OCI-LY7 (cell line): ENCODE data around the gene XPR1. TPM values are rescaled to one million over a fixed set of nuclear protein-coding genes. Genes with fewer than 3 reads are reported as not detected.

ENCODE experiments used
- BruUV-seq: library from RNA; stranded (reverse); fragments of 400-500 nt; replicated peaks from 2 replicates; lab custom pipeline; 2021; lab: Mats Ljungman, UMichigan
- CTCF ChIA-PET: fragments of 300-600 bp; sonication (Branson Sonifier 250); formaldehyde crosslinking; loops from one replicate; lab custom pipeline; 2022; ENCODE audit warnings: antibody characterized with exemption; ENCODE audit not compliant: unreplicated experiment; lab: Charles Lee
- POLR2A ChIA-PET: fragments of 300-600 bp; sonication (Branson Sonifier 250); formaldehyde crosslinking; loops from one replicate; lab custom pipeline; 2022; ENCODE audit warnings: antibody characterized with exemption; lab: Charles Lee
- DNase-seq: peaks from one replicate; pipeline ENCODE4 v3.0.0-alpha.2; 2015; ENCODE audit warnings: low spot score
- H2AFZ ChIP-seq: fragments of 200-600 bp; sonication (generic), shearing (Covaris generic); 2 replicates; pipeline ENCODE4 v1.6.1; 2014; ENCODE audit warnings: mild to moderate bottlenecking, antibody characterized with exemption, low read length, moderate library complexity
- H3K27ac ChIP-seq: fragments of 200-600 bp; sonication (generic); 2 replicates; pipeline ENCODE4 v1.5.1; 2014; ENCODE audit warnings: mixed run types, low read depth, mild to moderate bottlenecking, moderate library complexity, low read length, inconsistent platforms; ENCODE audit not compliant: poor library complexity, severe bottlenecking
- H3K36me3 ChIP-seq: fragments of 200-600 bp; sonication (generic); 2 replicates; pipeline ENCODE4 v1.6.1; 2014; ENCODE audit warnings: mild to moderate bottlenecking, antibody characterized with exemption, low read length, moderate library complexity, mixed read lengths; ENCODE audit not compliant: insufficient read depth
- H3K4me1 ChIP-seq: fragments of 200-600 bp; sonication (generic); 2 replicates; pipeline ENCODE4 v1.5.1; 2014; ENCODE audit warnings: mild to moderate bottlenecking, low read length; ENCODE audit not compliant: insufficient read depth, poor library complexity, severe bottlenecking
- H3K4me2 ChIP-seq: fragments of 200-600 bp; sonication (generic); 2 replicates; pipeline ENCODE4 v1.6.1; 2014; ENCODE audit warnings: mild to moderate bottlenecking, low read length
- H3K4me3 ChIP-seq: fragments of 200-600 bp; sonication (generic); 2 replicates; pipeline ENCODE4 v1.5.1; 2014; ENCODE audit warnings: mild to moderate bottlenecking, low read depth, low read length; ENCODE audit not compliant: poor library complexity, severe bottlenecking
- H3K79me2 ChIP-seq: fragments of 200-600 bp; sonication (generic); 2 replicates; pipeline ENCODE4 v1.6.1; 2016; ENCODE audit warnings: low read depth, mild to moderate bottlenecking, low read length, moderate library complexity, mixed read lengths; ENCODE audit not compliant: insufficient read depth
- H3K9me2 ChIP-seq: fragments of 200-600 bp; sonication (generic); 2 replicates; pipeline ENCODE4 v1.6.1; 2016; ENCODE audit warnings: mild to moderate bottlenecking, low read length, mixed read lengths; ENCODE audit not compliant: insufficient read depth
- H3K9me3 ChIP-seq: fragments of 200-600 bp; sonication (generic); 2 replicates; pipeline ENCODE4 v1.6.1; 2014; ENCODE audit warnings: mild to moderate bottlenecking, mixed run types, low read length, mixed read lengths
- H4K20me1 ChIP-seq: fragments of 200-600 bp; sonication (generic); 2 replicates; pipeline ENCODE4 v1.6.1; 2014; ENCODE audit warnings: mild to moderate bottlenecking, antibody characterized with exemption, low read length, moderate library complexity, mixed read lengths; ENCODE audit not compliant: insufficient read depth
- EZH2phosphoT487 ChIP-seq: fragments of 200-600 bp; sonication (generic); IDR thresholded peaks from 2 replicates; pipeline ENCODE4 v1.6.1; 2018; ENCODE audit warnings: low read depth, borderline replicate concordance, mild to moderate bottlenecking, mixed run types, antibody characterized with exemption, low read length, moderate library complexity, mixed read lengths
- intact Hi-C: fragments of 100-400 bp; cut with micrococcal nuclease; formaldehyde crosslinking; loops from one replicate; pipeline ENCODE4 v1.10.0; 2022; ENCODE audit not compliant: unreplicated experiment
- total RNA-seq, 2 experiments: library from RNA; depleted of rRNA in 1 of 2; stranded (reverse); fragments of >200 nt in 1 of 2; shearing (Covaris generic) in 1 of 2; gene quantifications; 2 replicates each; pipeline ENCODE4 v1.2.3, GENCODE V29; 2014 to 2022
- TF ChIP-seq, protein P1 (sequence below): fragments of 200-600 bp; sonication (generic); conservative IDR thresholded peaks from 2 replicates; pipeline ENCODE4 v1.5.1; 2014; ENCODE audit warnings: mild to moderate bottlenecking, antibody characterized with exemption, low read length, moderate library complexity, mixed read lengths

Gene XPR1
- total RNA-seq, 2 experiments from 2014 or later, result 8.6 to 17.2 TPM

- no peak for DNase-seq
- Histone ChIP-seq H3K79me2 (no peaks in the 10 kb centered on the region), H4K20me1 (no peaks in the 10 kb centered on the region), H3K27ac (no peak overlapping the region), H2AFZ (no peak overlapping the region), H3K4me3 (no peak overlapping the region), H3K9me2 (no peaks in the 10 kb centered on the region), H3K36me3 (no peaks in the 10 kb centered on the region), H3K9me3 (no peaks in the 10 kb centered on the region), H3K4me1 (no peaks in the 10 kb centered on the region), H3K4me2 (no peak overlapping the region)
- ChIA-PET CTCF (no interaction called here), POLR2A (interaction anchor here (0.9 kb wide), 1 partner anchor 10 kb away, joined by 5 read pairs; no protein-coding TSS in a partner anchor)
- intact Hi-C loops, result no loop called here
- BruUV-seq, result no TSS peak
- TF ChIP-seq, protein P1, sequence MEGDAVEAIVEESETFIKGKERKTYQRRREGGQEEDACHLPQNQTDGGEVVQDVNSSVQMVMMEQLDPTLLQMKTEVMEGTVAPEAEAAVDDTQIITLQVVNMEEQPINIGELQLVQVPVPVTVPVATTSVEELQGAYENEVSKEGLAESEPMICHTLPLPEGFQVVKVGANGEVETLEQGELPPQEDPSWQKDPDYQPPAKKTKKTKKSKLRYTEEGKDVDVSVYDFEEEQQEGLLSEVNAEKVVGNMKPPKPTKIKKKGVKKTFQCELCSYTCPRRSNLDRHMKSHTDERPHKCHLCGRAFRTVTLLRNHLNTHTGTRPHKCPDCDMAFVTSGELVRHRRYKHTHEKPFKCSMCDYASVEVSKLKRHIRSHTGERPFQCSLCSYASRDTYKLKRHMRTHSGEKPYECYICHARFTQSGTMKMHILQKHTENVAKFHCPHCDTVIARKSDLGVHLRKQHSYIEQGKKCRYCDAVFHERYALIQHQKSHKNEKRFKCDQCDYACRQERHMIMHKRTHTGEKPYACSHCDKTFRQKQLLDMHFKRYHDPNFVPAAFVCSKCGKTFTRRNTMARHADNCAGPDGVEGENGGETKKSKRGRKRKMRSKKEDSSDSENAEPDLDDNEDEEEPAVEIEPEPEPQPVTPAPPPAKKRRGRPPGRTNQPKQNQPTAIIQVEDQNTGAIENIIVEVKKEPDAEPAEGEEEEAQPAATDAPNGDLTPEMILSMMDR, result no peak
- TF ChIP-seq EZH2phosphoT487, result no peak
These were observed 290.2 kb downstream of the XPR1 start for GRCh38 chr1:180921891-180922630.

DNA sequence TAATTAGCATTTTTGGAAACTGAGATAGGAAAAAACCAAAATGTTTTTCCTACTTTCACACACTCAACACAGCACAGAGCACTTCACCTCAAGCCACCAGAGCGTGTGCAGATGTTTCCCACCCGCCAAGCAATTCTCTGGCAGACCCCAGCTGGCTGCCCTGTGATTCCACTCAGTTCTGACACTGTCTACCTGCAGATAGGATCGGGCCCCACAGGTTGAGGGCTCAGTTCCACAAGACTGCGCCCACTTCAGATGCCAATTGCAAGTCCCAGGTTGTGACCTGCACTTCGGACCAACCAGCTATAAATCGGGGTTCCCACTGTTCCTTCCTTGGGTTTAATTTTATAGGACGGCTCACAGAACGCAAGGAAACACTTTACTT, 290.8 kb downstream of the XPR1 start:
- ChIA-PET CTCF (no interaction called here), POLR2A (interaction anchor here (0.6 to 0.9 kb wide), 3 partner anchors 9 to 1490 kb away, joined by 3 to 5 read pairs (median 5); no protein-coding TSS in a partner anchor)
- DNase-seq, result no peak
- intact Hi-C loops, result no loop called here
- no peaks in the 10 kb centered on the region for H3K79me2 ChIP-seq
- H3K4me3 ChIP-seq, result no peak overlapping the region
- no peaks in the 10 kb centered on the region for H4K20me1 ChIP-seq
- H3K36me3 ChIP-seq, result no peaks in the 10 kb centered on the region
- H3K4me1 ChIP-seq, result no peaks in the 10 kb centered on the region
- BruUV-seq, result no TSS peak
- no peak for TF ChIP-seq EZH2phosphoT487
- TF ChIP-seq, protein P1, result no peak
- no peak overlapping the region for H2AFZ ChIP-seq
- no peak overlapping the region for H3K4me2 ChIP-seq
- H3K9me3 ChIP-seq, result no peaks in the 10 kb centered on the region
- no peaks in the 10 kb centered on the region for H3K9me2 ChIP-seq
- H3K27ac ChIP-seq, result no peak overlapping the region
